NCI-H460 (cell line): Measurements from ENCODE around the gene CDH13. TPM values are rescaled to one million over a fixed set of nuclear protein-coding genes. Genes with fewer than 3 reads are reported as not detected.

Experiments
- DNase-seq: peaks from one replicate; pipeline ENCODE4 v3.0.0-alpha.2; 2016; ENCODE audit warnings: low read depth; ENCODE audit errors: extremely low read depth
- total RNA-seq: library from RNA; depleted of rRNA; stranded (reverse); fragments of >200 nt; shearing (Covaris generic); gene quantifications from 2 replicates; pipeline ENCODE4 v1.2.3, GENCODE V29; 2014

CDH13 gene
- total RNA-seq, 1 experiment from 2014 or later: 123 TPM

DNA sequence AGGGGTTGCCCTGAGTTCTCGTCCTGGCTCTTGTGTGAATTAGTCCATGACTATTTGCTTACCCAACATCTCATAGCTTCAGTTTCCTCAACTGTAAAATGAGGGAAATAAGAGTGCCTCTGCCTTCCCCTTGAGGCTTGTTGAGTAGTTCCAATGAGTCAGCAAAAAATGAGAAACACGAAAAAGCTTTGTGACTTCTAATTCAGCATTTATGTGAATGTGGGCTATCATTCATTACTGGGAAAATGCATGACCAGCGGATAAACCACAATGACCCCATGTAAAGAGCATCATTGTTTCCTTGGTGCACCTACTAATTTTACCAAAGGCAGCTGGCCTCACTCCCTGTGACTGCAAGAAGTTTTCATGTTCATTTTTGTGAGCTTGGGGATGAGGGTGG is 806.4 kb downstream of the CDH13 start:
- no peak for DNase-seq

DNA sequence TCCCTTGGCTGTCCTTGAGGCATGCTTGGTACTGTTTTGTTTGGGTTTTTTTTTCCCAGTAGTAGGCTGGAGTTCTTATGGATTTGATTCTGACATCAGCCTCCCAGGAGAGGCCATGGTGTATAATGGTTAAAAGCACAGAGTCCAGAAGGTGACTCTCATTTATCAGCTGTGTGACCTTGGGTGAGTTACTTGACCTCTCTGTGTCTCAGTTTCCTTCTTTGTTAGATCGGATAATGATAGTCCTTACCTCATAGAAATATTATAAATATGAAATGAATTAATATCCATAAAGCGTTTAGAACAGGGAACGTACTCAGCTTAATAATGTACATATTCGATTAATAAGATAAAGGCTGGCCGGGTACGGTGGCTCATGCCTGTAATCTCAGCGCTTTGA is 810.3 kb downstream of the CDH13 start:
- DNase-seq: no peak

DNA sequence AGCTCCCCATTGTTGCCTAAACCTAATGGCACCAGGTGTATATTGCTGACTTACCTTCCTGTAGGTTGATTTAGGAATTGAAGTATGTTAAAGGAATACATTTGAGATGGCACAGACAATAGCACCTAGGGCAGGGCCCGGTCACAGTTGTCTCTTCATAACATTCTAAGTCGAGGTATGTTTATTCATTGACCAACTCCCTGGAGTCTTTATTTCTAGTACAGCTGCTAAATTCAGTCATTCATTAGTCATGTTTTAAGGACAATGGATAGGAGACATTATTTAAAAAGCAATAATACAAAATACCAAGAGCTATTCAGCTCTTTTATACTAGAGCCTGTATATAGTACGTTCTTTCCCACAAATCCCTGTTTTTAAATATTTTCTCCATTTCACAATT is 811.6 kb downstream of the CDH13 start:
- DNase-seq: no peak

DNA sequence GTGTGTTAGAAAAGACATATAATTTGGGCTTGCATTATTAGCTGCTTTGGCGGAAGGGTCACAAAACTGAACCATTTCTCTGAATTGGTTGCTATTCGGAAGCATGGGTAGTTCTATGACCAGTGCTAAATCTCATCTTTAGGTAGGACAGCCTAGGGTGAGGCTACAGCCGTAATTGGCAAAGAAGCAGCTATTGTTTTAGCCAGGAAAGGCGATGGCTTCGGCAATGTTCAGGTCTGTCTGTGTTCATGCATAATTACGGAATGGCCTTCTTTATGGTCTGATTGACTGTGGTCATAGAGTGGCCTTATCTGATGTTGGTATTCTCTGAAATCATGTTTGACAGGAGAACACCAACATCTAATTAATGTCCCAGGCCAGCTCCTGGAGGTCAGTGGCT is 812.6 kb downstream of the CDH13 start:
- no peak for DNase-seq

DNA sequence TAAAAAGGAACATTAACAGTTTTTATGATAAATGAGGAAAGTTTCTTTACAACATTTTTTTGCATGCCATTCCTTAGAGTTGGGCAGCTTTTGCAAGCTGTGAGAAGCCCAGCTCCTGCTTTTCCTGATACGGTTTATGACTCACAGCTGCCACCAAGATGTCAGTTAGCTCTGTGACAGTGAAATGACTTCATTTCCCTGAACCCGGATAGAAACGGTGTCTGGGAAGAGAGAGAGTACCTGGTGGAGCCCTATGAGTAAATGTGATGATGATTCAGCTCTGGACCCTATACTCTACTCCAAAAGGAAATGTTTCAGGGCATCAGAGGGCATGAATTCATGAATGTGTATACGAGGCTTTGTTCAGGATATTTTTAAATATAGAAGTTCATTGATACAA is 814.7 kb downstream of the CDH13 start:
- DNase-seq: peak; percentile 14

DNA sequence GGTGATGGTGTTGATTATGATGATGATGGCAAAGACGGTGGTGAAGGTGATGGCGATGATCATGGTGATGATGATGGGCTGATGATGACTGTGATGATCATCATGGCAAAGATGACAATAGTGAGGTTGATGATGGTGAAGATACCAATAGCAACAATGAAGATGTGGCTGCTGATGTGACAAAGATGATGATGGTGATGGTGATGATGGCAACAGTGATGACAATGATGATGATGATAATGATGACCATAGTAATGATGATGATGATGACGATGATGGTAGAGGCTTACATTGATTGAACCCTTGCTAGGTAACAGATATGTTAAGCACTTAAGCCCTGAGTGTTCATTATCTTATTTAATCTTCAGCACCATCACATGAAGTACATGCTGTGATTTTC is 817.2 kb downstream of the CDH13 start:
- DNase-seq: no peak

DNA sequence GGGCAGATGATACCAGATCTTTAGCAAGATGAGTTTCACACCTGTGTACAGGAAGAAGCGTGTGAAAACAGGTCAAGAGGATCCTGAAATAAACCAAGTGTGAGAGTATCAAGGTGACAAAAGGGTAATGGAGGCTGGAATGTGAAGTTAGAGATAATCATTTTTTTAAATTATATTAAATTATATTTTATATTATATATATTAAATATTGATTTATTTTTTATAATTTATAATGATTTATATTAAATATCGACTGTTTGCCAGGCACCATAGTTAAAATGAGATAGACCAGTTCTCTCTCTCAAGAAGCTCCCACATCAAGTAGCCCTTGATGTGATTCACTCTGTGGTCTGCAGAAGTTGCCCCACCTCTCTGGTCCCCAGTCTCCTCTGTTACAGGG is 820.8 kb downstream of the CDH13 start:
- DNase-seq: no peak

- no peak for DNase-seq
Measured at GRCh38 chr16:83449861-83450260, 823.1 kb downstream of the CDH13 start.

- DNase-seq: no peak
Measured at GRCh38 chr16:83453977-83454376, 827.2 kb downstream of the CDH13 start.

- no peak for DNase-seq
Measured at GRCh38 chr16:83455716-83456115, 828.9 kb downstream of the CDH13 start.

DNA sequence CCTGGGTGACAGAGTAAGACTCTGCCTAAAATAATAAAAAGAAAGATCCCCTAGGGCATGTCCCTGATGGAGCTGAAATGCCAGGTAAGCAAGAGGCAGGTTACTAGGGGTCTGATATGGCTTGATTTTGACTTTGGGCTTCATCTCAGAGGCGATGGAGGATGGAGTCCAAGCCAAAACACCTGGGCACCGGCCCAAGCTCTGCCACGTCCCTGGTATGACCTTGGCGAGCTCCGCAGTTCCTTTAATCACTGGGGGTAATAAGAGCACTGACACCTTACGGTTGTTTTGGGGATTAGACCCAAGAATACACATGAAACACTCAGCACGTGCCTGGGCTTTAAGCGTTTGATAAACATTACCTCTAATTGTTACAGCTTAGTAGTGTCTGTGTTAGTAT is 830.2 kb downstream of the CDH13 start:
- DNase-seq: no peak

- DNase-seq: peak; percentile 4
Measured at GRCh38 chr16:83458612-83459011, 831.8 kb downstream of the CDH13 start.

GRCh38 chr16:83464991-83465390 is 838.2 kb downstream of the CDH13 start:
- no peak for DNase-seq

GRCh38 chr16:83470416-83470815 is 843.6 kb downstream of the CDH13 start:
- DNase-seq: no peak

DNA sequence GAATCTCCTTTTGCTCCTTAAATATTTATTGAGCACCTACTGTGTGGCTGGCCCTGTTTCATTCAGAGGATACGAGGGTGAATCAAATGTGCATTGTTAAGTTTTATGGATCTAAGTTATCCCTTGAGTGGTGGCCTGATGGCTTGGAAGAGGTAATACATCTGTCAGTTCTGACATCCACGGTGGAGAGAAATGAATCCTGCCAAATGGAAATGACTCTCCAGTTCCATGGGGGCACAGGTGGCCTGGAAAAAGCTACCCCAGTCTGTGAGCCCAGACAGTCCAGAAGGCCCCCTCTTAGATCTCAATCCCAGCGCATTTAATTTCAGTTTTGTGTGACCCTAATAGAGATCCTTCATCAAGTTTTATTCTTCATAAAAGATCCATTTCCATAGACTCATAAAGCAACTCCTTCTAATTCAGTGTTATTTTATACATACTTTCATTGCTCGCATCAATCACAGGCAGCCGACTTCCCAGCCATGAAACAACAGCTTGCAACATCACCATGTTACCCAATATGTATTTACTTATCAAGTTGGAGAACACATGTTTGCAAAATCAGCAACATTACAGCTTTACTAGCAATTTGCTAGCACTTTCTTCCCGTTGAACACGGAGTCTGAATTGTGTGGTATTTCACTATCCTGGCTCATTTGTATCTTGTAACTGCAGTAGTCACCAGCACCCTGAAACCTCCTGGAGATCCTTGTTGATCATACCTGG is 846.2 kb downstream of the CDH13 start:
- DNase-seq: no peak

DNA sequence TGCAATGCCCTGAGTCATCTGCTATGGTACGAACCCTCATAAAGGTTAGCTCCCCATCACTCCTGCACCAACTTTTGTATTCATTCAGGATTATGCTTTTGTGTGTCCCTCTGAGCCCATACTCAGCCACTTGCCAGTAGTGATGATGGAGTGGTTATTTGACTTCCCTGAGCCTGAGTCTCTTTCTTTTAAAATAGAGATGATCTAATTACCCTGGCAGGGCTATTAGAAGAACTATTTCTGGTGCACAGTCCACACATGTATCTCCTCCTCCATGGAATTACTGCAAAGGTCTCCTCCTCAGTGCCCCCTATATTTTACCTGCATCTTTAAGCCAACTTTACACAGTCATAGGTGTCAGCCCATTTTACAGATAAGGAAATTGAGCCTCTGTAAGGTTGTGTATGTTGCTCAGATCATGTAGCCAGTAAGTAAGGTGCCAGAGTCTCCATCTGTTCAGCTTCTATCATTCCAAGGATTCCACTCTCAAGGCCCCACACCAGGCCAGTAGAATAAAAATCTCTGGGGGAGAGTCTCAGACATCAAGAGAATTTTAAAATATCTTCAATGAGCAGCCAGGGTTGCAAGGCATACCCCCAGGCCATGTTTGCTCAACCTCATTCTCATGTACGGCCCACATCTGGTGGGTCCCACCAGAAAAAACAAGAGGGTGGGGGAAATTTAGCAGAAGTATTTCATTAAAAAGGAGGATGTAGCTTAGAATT is 847.3 kb downstream of the CDH13 start:
- DNase-seq: no peak

GRCh38 chr16:83475108-83475507 is 848.3 kb downstream of the CDH13 start:
- DNase-seq: peak; percentile 14

GRCh38 chr16:83481589-83481988 is 854.8 kb downstream of the CDH13 start:
- DNase-seq: no peak

- DNase-seq: no peak
Measured at GRCh38 chr16:83482545-83483162, 855.9 kb downstream of the CDH13 start.

- DNase-seq: no peak
Measured at GRCh38 chr16:83490073-83490472, 863.3 kb downstream of the CDH13 start.

- no peak for DNase-seq
Measured at GRCh38 chr16:83494459-83494858, 867.7 kb downstream of the CDH13 start.

DNA sequence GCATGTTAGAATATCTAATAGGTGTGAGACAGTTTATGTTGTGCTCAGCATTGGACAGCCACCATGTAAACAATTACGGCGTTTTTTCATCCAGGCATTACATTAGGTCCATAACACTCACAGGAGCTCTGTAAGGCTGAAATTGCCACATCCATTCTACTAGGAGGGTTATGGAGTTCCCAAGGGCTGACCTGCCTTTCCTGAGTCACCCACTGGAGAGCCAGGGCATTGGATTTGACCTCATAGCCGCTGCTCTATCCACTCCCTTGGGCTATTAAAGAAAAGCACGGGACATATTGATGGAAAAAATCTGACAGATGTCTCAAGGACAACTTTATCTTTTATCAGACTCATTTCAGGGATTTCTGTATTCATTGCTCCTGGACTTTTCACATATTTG is 874.7 kb downstream of the CDH13 start:
- no peak for DNase-seq
